ENCODE results near the gene GAA. TPM values are rescaled to one million over a fixed set of nuclear protein-coding genes. Genes with fewer than 3 reads are reported as not detected.

GAA gene
- total and polyA plus RNA-seq, 4 donors, result 21.3 to 58.7 (median 37.0) TPM

- Histone ChIP-seq H3K4me3 (ENCODE audit: low read depth in 1 of 3, low read length in 3 of 3) (no peak overlapping the region), H3K9ac (ENCODE audit: low read depth in 1 of 2, low read length in 2 of 2) (no peak overlapping the region), H3K4me1 (ENCODE audit: control insufficient read depth in 4 of 4, insufficient read depth in 4 of 4, low read length in 3 of 4) (no peaks in the 10 kb centered on the region), H3K27me3 (ENCODE audit: control insufficient read depth in 4 of 4, insufficient read depth in 4 of 4, low read length in 3 of 4) (no peaks in the 10 kb centered on the region), H3K27ac (ENCODE audit: low read depth in 1 of 2, low read length in 2 of 2) (no peak overlapping the region), H3K36me3 (ENCODE audit: control insufficient read depth in 4 of 4, insufficient read depth in 3 of 4, low read depth in 1 of 4, low read length in 3 of 4) (no peaks in the 10 kb centered on the region), H3K9me3 (ENCODE audit: control insufficient read depth in 4 of 4, low read length in 3 of 4) (no peaks in the 10 kb centered on the region)
- no peak for TF ChIP-seq YY1 (IDR thresholded peaks at IDR 0.05)
- TF ChIP-seq, protein P1, sequence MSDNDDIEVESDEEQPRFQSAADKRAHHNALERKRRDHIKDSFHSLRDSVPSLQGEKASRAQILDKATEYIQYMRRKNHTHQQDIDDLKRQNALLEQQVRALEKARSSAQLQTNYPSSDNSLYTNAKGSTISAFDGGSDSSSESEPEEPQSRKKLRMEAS (IDR thresholded peaks at IDR 0.05), result no peak
- TF ChIP-seq FOXA1 (IDR thresholded peaks at IDR 0.05), result no peak
- TF ChIP-seq GABPA (IDR thresholded peaks at IDR 0.05 in 1 of 2, conservative IDR thresholded peaks at IDR 0.05 in 1 of 2), result no peak
- TF ChIP-seq NR2F2 (IDR thresholded peaks at IDR 0.05), result no peak
- no peak for TF ChIP-seq EGR1 (IDR thresholded peaks at IDR 0.05; ENCODE audit: low read depth in 2 of 2)
- no peak for TF ChIP-seq JUND (IDR thresholded peaks at IDR 0.05)
- TF ChIP-seq TAF1 (conservative IDR thresholded peaks at IDR 0.05), result no peak
- TF ChIP-seq FOXA2 (IDR thresholded peaks at IDR 0.05), result no peak
- WGBS, result 76% methylated on average over 5 of the region's 5 CpGs
- no peak for DNase-seq (ENCODE audit: low spot score)
These were observed 67.0 kb downstream of the GAA start for GRCh38 chr17:80168371-80168770.

DNA sequence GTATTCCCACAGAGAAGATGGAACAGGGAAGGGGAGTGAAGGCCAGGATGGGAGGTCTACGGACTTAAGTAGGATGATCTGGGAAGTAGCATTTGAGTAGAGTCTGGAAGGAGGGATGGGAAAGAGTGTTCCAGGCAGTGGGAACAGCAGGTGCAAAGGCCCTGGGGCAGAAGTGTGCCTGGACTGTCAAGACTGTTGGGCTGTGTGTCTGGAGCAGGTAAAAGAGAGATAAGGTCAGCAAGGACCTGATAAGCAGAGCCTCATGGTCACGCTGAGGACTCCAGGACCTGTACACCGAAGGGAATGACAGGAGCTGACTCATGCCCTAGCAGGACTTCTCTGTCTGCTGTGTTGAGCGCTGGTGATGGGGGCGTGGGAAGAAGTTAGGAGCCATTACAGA lies 67.7 kb downstream of the GAA start:
- no peaks in the 10 kb centered on the region for H3K4me1 ChIP-seq (ENCODE audit: control insufficient read depth in 4 of 4, insufficient read depth in 4 of 4, low read length in 3 of 4)
- DNase-seq (ENCODE audit: low spot score), result no peak
- TF ChIP-seq HNF4G (IDR thresholded peaks at IDR 0.05), result no peak
- TF ChIP-seq FOXA2 (IDR thresholded peaks at IDR 0.05), result no peak
- no peak for TF ChIP-seq ZBTB33 (IDR thresholded peaks at IDR 0.05)
- TF ChIP-seq CTCF (IDR thresholded peaks at IDR 0.05; ENCODE audit: low read depth, low read length, missing input control), result no peak
- TF ChIP-seq RAD21 (IDR thresholded peaks at IDR 0.05), result no peak
- TF ChIP-seq SP1 (IDR thresholded peaks at IDR 0.05), result no peak
- no peaks in the 10 kb centered on the region for H3K27me3 ChIP-seq (ENCODE audit: control insufficient read depth in 4 of 4, insufficient read depth in 4 of 4, low read length in 3 of 4)
- no peak overlapping the region for H3K4me3 ChIP-seq (ENCODE audit: low read depth in 1 of 3, low read length in 3 of 3)
- H3K9ac ChIP-seq (ENCODE audit: low read depth in 1 of 2, low read length in 2 of 2), result no peak overlapping the region
- no peak overlapping the region for H3K27ac ChIP-seq (ENCODE audit: low read depth in 1 of 2, low read length in 2 of 2)
- no peaks in the 10 kb centered on the region for H3K36me3 ChIP-seq (ENCODE audit: control insufficient read depth in 4 of 4, insufficient read depth in 3 of 4, low read depth in 1 of 4, low read length in 3 of 4)
- H3K9me3 ChIP-seq (ENCODE audit: control insufficient read depth in 4 of 4, low read length in 3 of 4), result no peaks in the 10 kb centered on the region
- 90% methylated on average over 5 of the region's 5 CpGs for WGBS

Small RNAs within 50 kb of the gene (small RNA-seq; reads per million reads assigned to genes)
- not detected for gene AC087741.2
- gene MIR1268B, result not detected

Other genes with a start within 250 kb of the GAA start
- gene TBC1D16, start 65.7 kb upstream of the GAA start, total RNA-seq, result 10 to 100 TPM in 1 of 2 donors, 1 to 10 TPM in 1; 4.7 to 29.5 TPM
- gene TBC1D16, start 65.7 kb upstream of the GAA start, polyA plus RNA-seq, result 1 to 10 TPM; 3.4 to 4.7 TPM
- 1 to 10 TPM in 1 of 2 donors, under 1 TPM in 1; 0.93 to 3.0 TPM for gene CCDC40, start 64.9 kb upstream of the GAA start, total RNA-seq
- 1 to 10 TPM in 1 of 2 donors, under 1 TPM in 1; 0.60 to 1.9 TPM for gene CCDC40, start 64.9 kb upstream of the GAA start, polyA plus RNA-seq
- gene EIF4A3, start 45.5 kb downstream of the GAA start, total RNA-seq, result 10 to 100 TPM; 33.8 to 35.1 TPM
- 10 to 100 TPM; 29.0 to 33.1 TPM for gene EIF4A3, start 45.5 kb downstream of the GAA start, polyA plus RNA-seq
- under 1 TPM; 0.25 to 0.70 TPM for gene CARD14, start 68.4 kb downstream of the GAA start, total RNA-seq
- gene CARD14, start 68.4 kb downstream of the GAA start, polyA plus RNA-seq, result under 1 TPM; 0.07 to 0.32 TPM
- gene SGSH, start 118.8 kb downstream of the GAA start, total RNA-seq, result 10 to 100 TPM in 1 of 2 donors, 1 to 10 TPM in 1; 5.8 to 15.2 TPM
- 10 to 100 TPM; 10.6 to 19.8 TPM for gene SGSH, start 118.8 kb downstream of the GAA start, polyA plus RNA-seq
- gene SLC26A11, start 118.8 kb downstream of the GAA start, total RNA-seq, result 1 to 10 TPM; 6.9 to 8.2 TPM
- gene SLC26A11, start 118.8 kb downstream of the GAA start, polyA plus RNA-seq, result 1 to 10 TPM; 3.3 to 4.2 TPM
- gene RNF213, start 159.3 kb downstream of the GAA start, total RNA-seq, result 100 to 1,000 TPM in 1 of 2 donors, 10 to 100 TPM in 1; 42.0 to 104 TPM
- 10 to 100 TPM; 18.2 to 25.1 TPM for gene RNF213, start 159.3 kb downstream of the GAA start, polyA plus RNA-seq